Mesenchymal stem cell (in vitro differentiated cells and primary cell): Measurements from ENCODE around the gene FRMD4A.
"Not testable (repeated sequence)": the region's sequence is repeated elsewhere in the genome, so short reads cannot be mapped to it uniquely, and the experiment has no call there.

ENCODE experiments used
- DNase-seq: peaks from one replicate; pipeline ENCODE4 v3.0.0-alpha.2; 2013
- H2AFZ ChIP-seq: one replicate; pipeline ENCODE4 v1.6.1; 2013; ENCODE audit warnings: low read depth, mild to moderate bottlenecking, control low read depth, inconsistent platforms, low read length, moderate library complexity
- H2AK5ac ChIP-seq: 2 replicates; pipeline ENCODE4 v1.6.1; 2013; ENCODE audit warnings: low read length, moderate library complexity, mild to moderate bottlenecking, inconsistent platforms; ENCODE audit not compliant: severe bottlenecking
- H2BK120ac ChIP-seq: one replicate; pipeline ENCODE4 v1.6.1; 2013; ENCODE audit warnings: low read depth, mild to moderate bottlenecking, inconsistent platforms, low read length, moderate library complexity
- H2BK12ac ChIP-seq, 2 experiments: one replicate each; pipeline ENCODE4 v1.6.1; 2013; ENCODE audit warnings: inconsistent platforms in 2 of 2, low read length in 2 of 2, mild to moderate bottlenecking in 2 of 2, moderate library complexity in 2 of 2, control low read depth in 1 of 2
- H2BK15ac ChIP-seq: one replicate; pipeline ENCODE4 v1.6.1; 2013; ENCODE audit warnings: mild to moderate bottlenecking, low read depth, inconsistent platforms; ENCODE audit not compliant: poor library complexity, severe bottlenecking
- H2BK5ac ChIP-seq: 2 replicates; pipeline ENCODE4 v1.6.1; 2013; ENCODE audit warnings: low read depth, mild to moderate bottlenecking, low read length, control low read depth, inconsistent platforms; ENCODE audit not compliant: poor library complexity, severe bottlenecking
- H3K14ac ChIP-seq, 2 experiments: one replicate each; pipeline ENCODE4 v1.6.1; 2013; ENCODE audit warnings: inconsistent platforms in 2 of 2, low read length in 2 of 2, control low read depth in 1 of 2, mild to moderate bottlenecking in 1 of 2, moderate library complexity in 1 of 2
- H3K18ac ChIP-seq, 2 experiments: one replicate each; pipeline ENCODE4 v1.6.1; 2013; ENCODE audit warnings: inconsistent platforms in 2 of 2, low read length in 2 of 2, control low read depth in 1 of 2, low read depth in 1 of 2, mild to moderate bottlenecking in 1 of 2
- H3K23ac ChIP-seq, 2 experiments: one replicate each; pipeline ENCODE4 v1.6.1; 2013; ENCODE audit warnings: inconsistent platforms in 2 of 2, low read length in 2 of 2, mild to moderate bottlenecking in 2 of 2, moderate library complexity in 2 of 2, control low read depth in 1 of 2
- H3K27ac ChIP-seq: 2 replicates; pipeline ENCODE4 v1.5.1; 2013; ENCODE audit warnings: mild to moderate bottlenecking, moderate library complexity, low read length, control low read depth, inconsistent platforms; ENCODE audit not compliant: poor library complexity, severe bottlenecking
- H3K27me3 ChIP-seq, 2 experiments: 2 replicates each; pipeline versions ENCODE4 v1.6.1 to v1.7.0; 2013; ENCODE audit warnings: low read length in 2 of 2, mild to moderate bottlenecking in 2 of 2, moderate library complexity in 2 of 2, control low read depth in 1 of 2, inconsistent platforms in 1 of 2; ENCODE audit not compliant: control insufficient read depth in 1 of 2, insufficient read depth in 1 of 2
- H3K36me3 ChIP-seq, 2 experiments: 2 replicates each; pipeline versions ENCODE4 v1.6.1 to v1.7.0; 2013; ENCODE audit warnings: low read length in 2 of 2, control low read depth in 1 of 2, inconsistent platforms in 1 of 2, low read depth in 1 of 2, mild to moderate bottlenecking in 1 of 2; ENCODE audit not compliant: insufficient read depth in 2 of 2, control insufficient read depth in 1 of 2
- H3K4ac ChIP-seq, 2 experiments: one replicate each; pipeline ENCODE4 v1.6.1; 2013; ENCODE audit warnings: inconsistent platforms in 2 of 2, low read length in 2 of 2, mild to moderate bottlenecking in 2 of 2, moderate library complexity in 2 of 2, control low read depth in 1 of 2, low read depth in 1 of 2
- H3K4me1 ChIP-seq: 2 replicates; pipeline ENCODE4 v1.6.1; 2013; ENCODE audit warnings: low read depth, low read length, control low read depth; ENCODE audit not compliant: control insufficient read depth, insufficient read depth
- H3K4me2 ChIP-seq: 2 replicates; pipeline ENCODE4 v1.6.1; 2013; ENCODE audit warnings: low read length, mild to moderate bottlenecking, inconsistent platforms; ENCODE audit not compliant: poor library complexity, severe bottlenecking
- H3K4me3 ChIP-seq, 2 experiments: 2 replicates each; pipeline versions ENCODE4 v1.5.1 to v1.7.0; 2013; ENCODE audit warnings: low read length in 2 of 2, mild to moderate bottlenecking in 2 of 2, control low read depth in 1 of 2, low read depth in 1 of 2; ENCODE audit not compliant: insufficient read depth in 1 of 2
- H3K79me1 ChIP-seq: replicated peaks from 2 replicates; pipeline ENCODE4 v1.6.1; 2013; ENCODE audit warnings: mild to moderate bottlenecking, control low read depth, low read length, inconsistent platforms; ENCODE audit not compliant: poor library complexity, severe bottlenecking
- H3K9ac ChIP-seq: 2 replicates; pipeline ENCODE4 v1.7.0; 2013; ENCODE audit warnings: mild to moderate bottlenecking, low read length, moderate library complexity
- H3K9me3 ChIP-seq: 2 replicates; pipeline ENCODE4 v1.7.0; 2013; ENCODE audit warnings: mild to moderate bottlenecking, low read length; ENCODE audit not compliant: control insufficient read depth
- H4K8ac ChIP-seq: one replicate; pipeline ENCODE4 v1.6.1; 2013; ENCODE audit warnings: inconsistent platforms, mild to moderate bottlenecking, low read length, moderate library complexity
- H4K91ac ChIP-seq: one replicate; pipeline ENCODE4 v1.6.1; 2013; ENCODE audit warnings: mild to moderate bottlenecking, low read length, inconsistent platforms
- WGBS: methylation state at CpG from one replicate; pipeline ENCODE4 v1.1.7; 2013; ENCODE audit warnings: mixed read lengths; 5-methylcytosine and 5-hydroxymethylcytosine counted together

FRMD4A gene

DNA sequence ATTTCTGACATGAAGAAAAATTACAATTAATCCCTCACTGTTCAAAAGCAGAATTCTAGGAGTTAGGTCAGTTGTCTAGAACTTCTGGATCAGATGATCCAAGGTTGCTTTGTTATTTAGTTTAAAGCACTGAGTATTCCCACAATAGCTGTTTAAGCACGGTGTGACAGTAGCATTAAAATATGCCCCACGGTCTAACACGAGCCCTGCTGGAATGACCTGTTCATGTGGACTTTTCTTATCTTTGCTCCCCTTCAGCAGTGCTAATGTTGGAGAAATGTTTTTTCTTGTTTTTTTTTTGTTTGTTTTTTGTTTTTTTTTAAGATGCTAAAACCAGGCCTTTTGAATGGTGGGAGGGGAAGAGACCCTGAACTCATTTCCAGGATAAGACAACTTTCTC is 101.9 kb downstream of the FRMD4A start:
- H3K9me3 ChIP-seq, H3K18ac ChIP-seq, H3K14ac ChIP-seq, H3K4me1 ChIP-seq, H3K36me3 ChIP-seq, H2BK15ac ChIP-seq, DNase-seq, H2BK12ac ChIP-seq, H3K79me1 ChIP-seq, H3K27ac ChIP-seq, H2BK5ac ChIP-seq, H3K4ac ChIP-seq, H3K4me3 ChIP-seq, H3K9ac ChIP-seq, H4K91ac ChIP-seq, H2AK5ac ChIP-seq, H2AFZ ChIP-seq, H4K8ac ChIP-seq, H3K4me2 ChIP-seq, H3K23ac ChIP-seq, H2BK120ac ChIP-seq: not testable (repeated sequence)
- 95% methylated on average over 3 of the region's 3 CpGs for WGBS
- H3K27me3 ChIP-seq: peaks cover 15 to 47% of the 10 kb centered on the region in 2 experiments

GRCh38 chr10:14225379-14225778 is 105.3 kb downstream of the FRMD4A start:
- no peak overlapping the region for H2BK15ac ChIP-seq
- no peak overlapping the region for H4K91ac ChIP-seq
- H3K23ac ChIP-seq: no peak overlapping the region
- DNase-seq: no peak
- H3K27me3 ChIP-seq: peaks cover 20 to 56% of the 10 kb centered on the region in 2 experiments
- no peaks in the 10 kb centered on the region for H3K9me3 ChIP-seq
- no peak overlapping the region for H3K27ac ChIP-seq
- no peak overlapping the region for H2AFZ ChIP-seq
- no peak overlapping the region for H3K4me3 ChIP-seq
- no peak overlapping the region for H2BK120ac ChIP-seq
- no peak overlapping the region for H2BK12ac ChIP-seq
- 75% methylated on average over 3 of the region's 4 CpGs for WGBS
- no peak overlapping the region for H2BK5ac ChIP-seq
- H3K4me2 ChIP-seq: no peak overlapping the region
- no peak overlapping the region for H3K9ac ChIP-seq
- H4K8ac ChIP-seq: no peak overlapping the region
- no peak overlapping the region for H3K14ac ChIP-seq
- no peak overlapping the region for H2AK5ac ChIP-seq
- H3K4me1 ChIP-seq: no peaks in the 10 kb centered on the region
- no peaks in the 10 kb centered on the region for H3K36me3 ChIP-seq
- no peak overlapping the region for H3K4ac ChIP-seq
- H3K79me1 ChIP-seq: no peaks in the 10 kb centered on the region
- H3K18ac ChIP-seq: no peak overlapping the region

GRCh38 chr10:14220026-14220425 is 110.7 kb downstream of the FRMD4A start:
- H3K9me3 ChIP-seq: no peaks in the 10 kb centered on the region

DNA sequence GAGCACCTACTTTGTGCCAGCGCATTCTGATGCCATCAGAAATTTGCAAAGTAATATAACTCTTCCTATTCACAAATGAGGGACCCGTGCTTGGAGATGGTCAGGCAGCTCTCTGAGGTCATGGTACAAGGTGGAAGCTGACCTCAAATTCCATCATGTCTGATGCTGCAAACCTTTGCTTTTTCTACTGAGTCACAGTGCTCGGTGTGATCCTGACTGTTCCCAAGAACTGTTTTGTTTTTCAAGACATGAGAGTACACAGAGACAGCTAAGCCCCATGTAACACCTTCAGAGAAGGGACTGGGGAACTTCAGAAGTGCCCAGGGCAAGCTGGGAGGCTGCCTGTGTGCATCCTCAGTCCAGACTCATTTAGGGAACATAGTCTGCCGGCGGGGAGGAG is 111.3 kb downstream of the FRMD4A start:
- Histone ChIP-seq H2BK15ac (no peak overlapping the region), H3K27ac (no peak overlapping the region), H3K4me2 (no peak overlapping the region), H2BK120ac (no peak overlapping the region), H3K18ac (no peak overlapping the region), H3K4me1 (peaks cover 4% of the 10 kb centered on the region), H3K36me3 (no peaks in the 10 kb centered on the region), H2BK12ac (no peak overlapping the region), H3K4ac (no peak overlapping the region), H3K27me3 (peaks cover 13 to 61% of the 10 kb centered on the region in 2 experiments), H3K4me3 (no peak overlapping the region), H2BK5ac (no peak overlapping the region), H2AK5ac (no peak overlapping the region), H3K79me1 (no peaks in the 10 kb centered on the region), H3K14ac (no peak overlapping the region), H3K23ac (no peak overlapping the region), H3K9me3 (no peaks in the 10 kb centered on the region), H3K9ac (no peak overlapping the region), H4K91ac (no peak overlapping the region), H4K8ac (no peak overlapping the region), H2AFZ (no peak overlapping the region)
- WGBS: 81% methylated on average over 5 of the region's 5 CpGs
- DNase-seq: no peak

More at GRCh38 chr10:14220026-14220425, 110.7 kb downstream of the FRMD4A start:
- Histone ChIP-seq H2BK120ac (no peak overlapping the region), H4K8ac (no peak overlapping the region), H2AK5ac (no peak overlapping the region), H2BK5ac (no peak overlapping the region), H3K9ac (no peak overlapping the region), H3K4me3 (no peak overlapping the region), H3K18ac (no peak overlapping the region), H3K4me1 (peaks cover 4% of the 10 kb centered on the region), H3K14ac (no peak overlapping the region), H3K4ac (no peak overlapping the region), H3K79me1 (no peaks in the 10 kb centered on the region), H3K27me3 (peaks cover 13 to 66% of the 10 kb centered on the region in 2 experiments), H2AFZ (no peak overlapping the region), H3K27ac (no peak overlapping the region), H3K36me3 (no peaks in the 10 kb centered on the region), H4K91ac (no peak overlapping the region), H2BK12ac (no peak overlapping the region), H2BK15ac (no peak overlapping the region), H3K23ac (no peak overlapping the region), H3K4me2 (no peak overlapping the region)
- 24% methylated on average over 5 of the region's 7 CpGs for WGBS
- DNase-seq: peak; percentile 26
